ENCODE measurements around the gene PDS5B.
"Not testable (repeated sequence)": the region's sequence is repeated elsewhere in the genome, so short reads cannot be mapped to it uniquely, and the experiment has no call there.

The PDS5B gene

GRCh38 chr13:32660227-32660626 lies 74.0 kb downstream of the PDS5B start:
- no peak for DNase-seq

- DNase-seq, result no peak
Observed at GRCh38 chr13:32661685-32662084, 75.4 kb downstream of the PDS5B start.

- no peak for DNase-seq
Observed at GRCh38 chr13:32663660-32664059, 77.4 kb downstream of the PDS5B start.

GRCh38 chr13:32666990-32667571 lies 80.8 kb downstream of the PDS5B start:
- DNase-seq, result no peak

- DNase-seq, result no peak
Observed at GRCh38 chr13:32669030-32669646, 82.9 kb downstream of the PDS5B start.

- DNase-seq, result no peak
Observed at GRCh38 chr13:32674503-32674902, 88.3 kb downstream of the PDS5B start.

- no peak for DNase-seq
Observed at GRCh38 chr13:32676242-32676641, 90.0 kb downstream of the PDS5B start.

GRCh38 chr13:32682130-32682529 lies 95.9 kb downstream of the PDS5B start:
- DNase-seq, result no peak

GRCh38 chr13:32682740-32683139 lies 96.5 kb downstream of the PDS5B start:
- DNase-seq, result no peak

GRCh38 chr13:32687275-32687674 lies 101.0 kb downstream of the PDS5B start:
- no peak for DNase-seq

GRCh38 chr13:32695602-32696250 lies 109.5 kb downstream of the PDS5B start:
- no peak for DNase-seq

GRCh38 chr13:32707471-32707870 lies 121.2 kb downstream of the PDS5B start:
- no peak for DNase-seq

- no peak for DNase-seq
Observed at GRCh38 chr13:32713397-32713796, 127.1 kb downstream of the PDS5B start.

GRCh38 chr13:32716201-32716600 lies 129.9 kb downstream of the PDS5B start:
- DNase-seq, result not testable (repeated sequence)

GRCh38 chr13:32720026-32720425 lies 133.8 kb downstream of the PDS5B start:
- no peak for DNase-seq

- DNase-seq, result not testable (repeated sequence)
Observed at GRCh38 chr13:32721131-32722034, 135.1 kb downstream of the PDS5B start.

- no peak for DNase-seq
Observed at GRCh38 chr13:32722340-32722739, 136.1 kb downstream of the PDS5B start.

GRCh38 chr13:32723987-32724386 lies 137.7 kb downstream of the PDS5B start:
- DNase-seq, result no peak

- DNase-seq, result no peak
Observed at GRCh38 chr13:32726374-32727037, 140.3 kb downstream of the PDS5B start.

- DNase-seq, result no peak
Observed at GRCh38 chr13:32728327-32728726, 142.1 kb downstream of the PDS5B start.

GRCh38 chr13:32729097-32729496 lies 142.8 kb downstream of the PDS5B start:
- DNase-seq, result not testable (repeated sequence)

GRCh38 chr13:32731074-32731473 lies 144.8 kb downstream of the PDS5B start:
- no peak for DNase-seq

- no peak for DNase-seq
Observed at GRCh38 chr13:32731576-32731975, 145.3 kb downstream of the PDS5B start.
